Globus pallidus (tissue), 1 donor: ENCODE results near the gene CACNB2.

Experiments
- DNase-seq: peaks from one replicate; pipeline ENCODE4 v3.0.0-alpha.2; 2015; ENCODE audit warnings: low spot score

CACNB2 gene

DNA sequence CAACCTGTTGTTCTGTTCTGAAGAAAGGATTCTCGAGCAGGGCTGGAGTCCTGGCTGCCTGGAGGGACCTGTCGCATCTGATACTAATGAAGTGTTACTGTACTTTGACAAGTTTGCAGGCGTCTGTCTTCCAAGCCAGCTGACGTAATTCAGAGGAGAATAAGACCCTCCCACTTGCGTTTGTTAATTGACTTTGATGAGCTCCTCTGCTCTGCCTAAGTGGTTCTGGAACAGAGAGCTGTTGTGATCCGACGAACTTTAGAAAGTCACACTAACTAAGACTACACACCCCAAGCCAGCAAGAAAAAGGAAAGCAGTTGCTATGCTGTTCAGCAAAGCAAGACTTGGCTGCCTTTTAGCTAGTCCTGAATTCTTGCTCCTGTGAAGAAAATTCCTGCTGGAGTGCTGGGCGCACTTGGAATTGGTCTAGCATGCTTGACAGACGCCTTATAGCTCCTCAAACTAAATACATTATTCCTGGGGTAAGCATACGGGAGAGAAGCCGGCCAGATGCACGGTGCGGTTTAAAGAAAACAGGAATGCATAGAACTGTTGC lies 200.3 kb downstream of the CACNB2 start:
- DNase-seq, result peak; percentile 22

DNA sequence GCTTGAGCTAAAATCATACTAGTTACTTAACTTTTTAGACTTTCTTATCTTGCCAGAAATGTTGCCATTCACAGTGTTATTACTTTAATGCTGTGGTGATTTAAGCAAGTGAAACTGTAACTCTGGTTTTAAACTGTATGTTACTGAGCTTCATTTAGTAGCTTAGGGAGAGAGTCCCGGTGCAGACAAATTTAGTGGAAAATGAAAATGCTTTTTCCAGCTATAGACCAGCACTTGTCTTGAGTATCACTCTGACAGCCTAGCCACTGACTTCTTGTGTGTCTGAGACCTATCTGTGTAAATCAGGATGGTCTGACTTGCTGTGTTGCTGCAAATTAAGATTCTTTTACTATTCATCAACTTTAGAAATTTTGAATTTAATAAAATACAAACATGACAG lies 200.8 kb downstream of the CACNB2 start:
- DNase-seq, result no peak

DNA sequence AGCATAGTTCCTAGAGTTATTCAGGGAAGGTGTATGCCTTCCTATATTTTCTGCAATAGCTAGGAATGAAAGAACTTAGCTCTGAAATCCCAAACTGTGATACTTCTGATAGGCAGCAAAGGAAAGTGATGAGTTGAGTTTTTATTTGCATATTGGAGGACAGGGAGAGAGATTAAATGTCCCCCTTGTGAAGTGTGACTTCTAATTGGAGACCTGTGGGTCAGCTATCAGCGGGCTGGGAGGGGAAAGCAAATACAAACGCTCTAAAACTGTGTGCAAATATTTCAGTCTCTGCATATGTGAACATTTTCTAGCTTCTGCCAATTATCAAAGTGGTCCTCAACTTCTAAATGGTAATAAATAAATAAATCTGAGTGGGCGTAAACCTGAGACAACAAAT lies 203.3 kb downstream of the CACNB2 start:
- DNase-seq, result no peak

GRCh38 chr10:18345308-18345707 lies 205.1 kb downstream of the CACNB2 start:
- no peak for DNase-seq

DNA sequence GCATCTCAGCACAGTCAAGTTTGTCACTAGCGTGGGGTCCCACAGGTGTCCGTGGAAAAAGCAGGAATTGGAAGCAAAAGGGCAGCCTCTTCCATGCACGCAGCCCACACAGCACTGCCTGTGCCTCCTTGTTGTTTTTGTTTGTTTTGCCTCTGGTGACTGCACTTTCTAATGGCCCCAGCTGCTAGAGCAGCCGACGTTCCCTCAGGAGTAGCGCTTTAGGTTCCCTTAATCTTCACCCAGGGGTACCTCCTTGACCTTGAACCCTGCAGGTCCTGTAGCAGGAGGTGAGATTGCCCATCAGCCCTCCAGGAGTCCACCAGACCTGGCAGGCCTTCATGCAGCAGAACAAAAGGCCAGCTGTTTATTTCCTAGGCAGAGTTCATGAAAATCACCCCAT lies 210.1 kb downstream of the CACNB2 start:
- no peak for DNase-seq

DNA sequence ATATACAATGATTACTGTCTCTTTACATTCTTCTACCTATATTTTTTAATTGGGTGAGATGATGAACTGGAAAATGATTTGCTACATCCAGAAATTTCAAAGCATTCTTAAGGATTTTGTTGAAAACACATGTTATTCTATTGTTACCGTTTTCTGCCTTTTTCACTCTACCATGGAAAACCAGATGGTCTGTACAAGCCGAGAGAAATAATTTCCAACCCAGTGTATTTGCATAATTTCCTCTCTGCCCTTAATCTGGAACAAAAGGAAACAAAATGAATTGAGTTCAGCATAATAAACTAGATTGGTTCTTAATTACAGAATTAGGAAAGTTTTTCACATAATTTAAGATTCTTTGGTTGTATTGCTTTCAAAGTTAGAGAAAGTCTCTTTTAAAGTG lies 211.2 kb downstream of the CACNB2 start:
- DNase-seq, result no peak

DNA sequence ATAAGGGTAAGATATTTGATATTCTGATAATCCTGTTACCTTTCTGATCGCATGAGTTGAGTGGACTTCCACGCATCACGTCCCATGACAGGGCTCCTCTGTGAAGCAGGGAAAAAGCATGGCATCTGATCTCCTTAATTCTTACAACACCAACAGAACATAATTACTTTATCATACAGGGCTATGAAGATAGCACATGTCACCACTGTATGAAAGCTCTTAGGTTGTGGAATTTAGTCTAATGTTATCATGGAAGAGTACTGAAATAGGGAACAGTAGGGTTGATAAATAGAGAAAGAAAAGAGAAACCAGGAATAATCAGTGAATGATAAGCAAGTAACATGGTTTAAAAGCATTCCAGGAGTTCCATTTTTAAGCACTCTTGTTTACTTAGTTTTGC lies 212.0 kb downstream of the CACNB2 start:
- DNase-seq, result no peak

GRCh38 chr10:18359812-18360211 lies 219.6 kb downstream of the CACNB2 start:
- no peak for DNase-seq

GRCh38 chr10:18362892-18363291 lies 222.7 kb downstream of the CACNB2 start:
- DNase-seq, result no peak

GRCh38 chr10:18364987-18365775 lies 225.0 kb downstream of the CACNB2 start:
- no peak for DNase-seq

DNA sequence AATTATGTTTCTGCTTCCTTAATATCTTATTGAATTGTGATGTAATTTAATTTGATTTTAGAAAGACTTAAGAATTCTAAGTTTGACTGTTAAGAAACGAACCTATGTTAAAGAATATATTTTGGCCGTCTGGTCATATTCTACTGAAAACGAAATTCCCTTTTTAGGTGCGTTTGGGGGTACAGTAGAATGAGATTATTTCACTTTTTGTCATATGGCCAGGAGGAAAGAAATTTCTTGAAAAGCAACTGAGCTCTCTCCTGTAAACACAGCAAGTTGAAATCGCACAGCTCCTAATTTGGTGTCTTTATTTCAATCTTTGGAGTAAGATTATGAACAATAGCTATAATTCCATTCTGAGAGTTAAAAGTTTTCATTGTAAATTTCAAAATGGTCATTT lies 227.6 kb downstream of the CACNB2 start:
- DNase-seq, result no peak

- no peak for DNase-seq
Observed at GRCh38 chr10:18368273-18368672, 228.0 kb downstream of the CACNB2 start.

GRCh38 chr10:18368682-18369081 lies 228.5 kb downstream of the CACNB2 start:
- DNase-seq, result no peak

- DNase-seq, result no peak
Observed at GRCh38 chr10:18369859-18370473, 229.7 kb downstream of the CACNB2 start.

- no peak for DNase-seq
Observed at GRCh38 chr10:18376650-18377049, 236.4 kb downstream of the CACNB2 start.

- DNase-seq, result no peak
Observed at GRCh38 chr10:18377898-18378297, 237.7 kb downstream of the CACNB2 start.

- peak; percentile 39 for DNase-seq
Observed at GRCh38 chr10:18378766-18379165, 238.5 kb downstream of the CACNB2 start.

GRCh38 chr10:18381679-18382078 lies 241.5 kb downstream of the CACNB2 start:
- no peak for DNase-seq

DNA sequence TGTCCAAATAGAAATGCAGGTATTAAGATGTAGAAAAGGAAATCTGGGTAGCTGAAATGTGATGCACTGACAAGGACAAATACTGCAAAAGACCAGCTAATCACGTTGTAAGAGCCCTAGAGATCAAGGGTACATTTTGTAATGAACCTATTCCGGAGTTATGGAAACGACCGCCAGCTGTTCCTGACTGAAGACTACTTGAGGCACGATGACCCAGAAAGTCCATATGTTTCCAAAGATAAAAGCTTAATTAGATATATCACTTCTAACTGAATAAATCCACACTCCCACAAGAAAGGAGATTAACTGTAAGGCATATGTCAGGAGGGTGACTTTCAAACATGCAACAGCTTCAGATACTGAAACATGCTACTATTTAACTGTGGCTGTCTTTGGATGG lies 257.7 kb downstream of the CACNB2 start:
- no peak for DNase-seq

- no peak for DNase-seq
Observed at GRCh38 chr10:18399158-18399557, 258.9 kb downstream of the CACNB2 start.

GRCh38 chr10:18400201-18400905 lies 260.1 kb downstream of the CACNB2 start:
- DNase-seq, result peak; percentile 16

- DNase-seq, result no peak
Observed at GRCh38 chr10:18400906-18401245, 260.7 kb downstream of the CACNB2 start.
